Measurements from ENCODE around the gene RABGAP1L.

The RABGAP1L gene

GRCh38 chr1:174266991-174267612 lies 107.8 kb downstream of the RABGAP1L start:
- H3K4me3 ChIP-seq (ENCODE audit: low read depth, low read length): no peak overlapping the region
- TF ChIP-seq CTCF (IDR thresholded peaks at IDR 0.05; ENCODE audit: low read depth, low read length) (no peak), POLR2A (IDR thresholded peaks at IDR 0.05; ENCODE audit: extremely low read depth, insufficient read length) (no peak), MAX (IDR thresholded peaks at IDR 0.05; ENCODE audit: low read depth, low read length) (no peak), MYC (IDR thresholded peaks at IDR 0.05; ENCODE audit: low read depth, low read length) (no peak)
- DNase-seq (ENCODE audit: low read depth): no peak

GRCh38 chr1:174269989-174270651 lies 110.8 kb downstream of the RABGAP1L start:
- TF ChIP-seq CTCF (IDR thresholded peaks at IDR 0.05; ENCODE audit: low read depth, low read length) (no peak), MYC (IDR thresholded peaks at IDR 0.05; ENCODE audit: low read depth, low read length) (no peak), POLR2A (IDR thresholded peaks at IDR 0.05; ENCODE audit: extremely low read depth, insufficient read length) (no peak), MAX (IDR thresholded peaks at IDR 0.05; ENCODE audit: low read depth, low read length) (no peak)
- no peak overlapping the region for H3K4me3 ChIP-seq (ENCODE audit: low read depth, low read length)
- no peak for DNase-seq (ENCODE audit: low read depth)

GRCh38 chr1:174273190-174273589 lies 113.9 kb downstream of the RABGAP1L start:
- TF ChIP-seq MYC (IDR thresholded peaks at IDR 0.05; ENCODE audit: low read depth, low read length): no peak
- no peak for TF ChIP-seq CTCF (IDR thresholded peaks at IDR 0.05; ENCODE audit: low read depth, low read length)
- H3K4me3 ChIP-seq (ENCODE audit: low read depth, low read length): no peak overlapping the region
- no peak for DNase-seq (ENCODE audit: low read depth)

- TF ChIP-seq CTCF (IDR thresholded peaks at IDR 0.05; ENCODE audit: low read depth, low read length) (no peak), MAX (IDR thresholded peaks at IDR 0.05; ENCODE audit: low read depth, low read length) (no peak), MYC (IDR thresholded peaks at IDR 0.05; ENCODE audit: low read depth, low read length) (no peak), POLR2A (IDR thresholded peaks at IDR 0.05; ENCODE audit: extremely low read depth, insufficient read length) (no peak)
- no peak overlapping the region for H3K4me3 ChIP-seq (ENCODE audit: low read depth, low read length)
These were observed 114.5 kb downstream of the RABGAP1L start for GRCh38 chr1:174273776-174274175.

GRCh38 chr1:174274452-174274851 lies 115.1 kb downstream of the RABGAP1L start:
- no peak overlapping the region for H3K4me3 ChIP-seq (ENCODE audit: low read depth, low read length)
- no peak for DNase-seq (ENCODE audit: low read depth)
- TF ChIP-seq POLR2A (IDR thresholded peaks at IDR 0.05; ENCODE audit: extremely low read depth, insufficient read length): no peak
- no peak for TF ChIP-seq MAX (IDR thresholded peaks at IDR 0.05; ENCODE audit: low read depth, low read length)

More at GRCh38 chr1:174273776-174274175, 114.5 kb downstream of the RABGAP1L start:
- no peak for DNase-seq (ENCODE audit: low read depth)

- no peak overlapping the region for H3K4me3 ChIP-seq (ENCODE audit: low read depth, low read length)
These were observed 115.6 kb downstream of the RABGAP1L start for GRCh38 chr1:174274884-174275283.

More at GRCh38 chr1:174274884-174275283, 115.6 kb downstream of the RABGAP1L start:
- TF ChIP-seq POLR2A (IDR thresholded peaks at IDR 0.05; ENCODE audit: extremely low read depth, insufficient read length) (no peak), MYC (IDR thresholded peaks at IDR 0.05; ENCODE audit: low read depth, low read length) (no peak), CTCF (IDR thresholded peaks at IDR 0.05; ENCODE audit: low read depth, low read length) (no peak), MAX (IDR thresholded peaks at IDR 0.05; ENCODE audit: low read depth, low read length) (no peak)
- no peak for DNase-seq (ENCODE audit: low read depth)
